ENCODE results near the gene CRAT.

The CRAT gene

GRCh38 chr9:129095170-129095667 lies 15.4 kb downstream of the CRAT start:
- in situ Hi-C loops (cut with MboI; ENCODE audit: low sequenced_read_pairs): no loop called here

- in situ Hi-C loops (cut with MboI; ENCODE audit: low sequenced_read_pairs): no loop called here
Observed at GRCh38 chr9:129094387-129095169, 16.0 kb downstream of the CRAT start.

DNA sequence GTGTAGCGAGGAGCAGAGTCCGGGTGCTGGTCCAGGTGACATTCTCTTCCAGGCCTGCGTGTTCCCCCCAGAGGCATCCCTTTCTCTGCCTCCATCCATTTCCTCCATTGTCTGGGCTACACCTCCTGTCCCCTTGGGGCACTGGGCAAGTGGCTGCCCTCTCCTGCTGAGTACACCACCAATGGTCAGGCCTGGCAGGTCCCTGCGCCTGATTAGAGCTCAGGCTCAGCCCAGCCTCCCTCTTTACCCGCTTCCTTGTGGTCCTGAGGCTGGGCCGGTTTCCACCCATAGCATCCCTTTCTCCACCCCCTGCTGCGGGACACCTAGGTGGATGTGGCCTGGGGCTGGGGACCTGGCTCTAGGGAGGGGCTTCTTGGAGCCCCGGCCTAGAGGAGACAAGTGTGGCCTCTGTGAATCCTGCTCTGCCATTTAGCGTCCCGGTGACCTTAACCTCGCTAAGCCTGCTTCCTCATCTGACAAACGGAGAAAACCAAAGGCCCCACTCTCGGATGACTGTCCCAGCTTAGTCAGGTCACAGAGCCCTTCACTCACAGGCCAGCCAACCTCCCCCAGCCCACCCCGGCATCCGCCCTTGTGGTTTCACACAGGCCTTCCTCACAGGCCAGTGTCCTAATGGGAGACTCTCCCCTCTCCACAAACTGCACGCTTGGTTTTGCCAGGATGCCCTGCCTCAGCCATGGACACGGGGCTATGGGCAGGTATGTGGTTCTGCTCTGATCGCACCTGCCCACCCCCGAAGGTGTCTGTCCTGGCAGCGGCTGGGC lies 16.8 kb downstream of the CRAT start:
- in situ Hi-C loops (cut with MboI; ENCODE audit: low sequenced_read_pairs): no loop called here

DNA sequence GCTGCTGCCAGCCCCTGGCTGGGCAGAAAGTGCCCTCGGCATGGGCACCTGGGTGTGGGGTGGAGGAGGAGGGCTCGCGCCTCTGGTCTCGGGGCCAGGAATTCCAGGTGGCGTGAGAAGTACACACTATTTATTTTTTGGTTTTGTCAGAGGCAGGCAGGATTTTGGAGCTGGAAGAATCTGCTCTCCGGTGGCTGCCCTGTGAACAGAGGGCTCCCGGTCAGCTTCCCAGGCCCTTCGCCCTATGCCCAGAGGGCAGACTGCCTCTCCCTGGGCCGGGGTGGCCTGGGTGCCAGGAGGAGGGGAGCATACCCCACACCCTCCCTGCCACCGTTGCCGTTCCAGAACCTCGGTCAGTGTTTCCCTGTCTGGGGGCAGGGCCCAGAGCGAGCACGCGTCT lies 21.3 kb downstream of the CRAT start:
- in situ Hi-C loops (cut with MboI; ENCODE audit: low sequenced_read_pairs): no loop called here

GRCh38 chr9:129084087-129084486 lies 26.5 kb downstream of the CRAT start:
- in situ Hi-C loops (cut with MboI; ENCODE audit: low sequenced_read_pairs): no loop called here

DNA sequence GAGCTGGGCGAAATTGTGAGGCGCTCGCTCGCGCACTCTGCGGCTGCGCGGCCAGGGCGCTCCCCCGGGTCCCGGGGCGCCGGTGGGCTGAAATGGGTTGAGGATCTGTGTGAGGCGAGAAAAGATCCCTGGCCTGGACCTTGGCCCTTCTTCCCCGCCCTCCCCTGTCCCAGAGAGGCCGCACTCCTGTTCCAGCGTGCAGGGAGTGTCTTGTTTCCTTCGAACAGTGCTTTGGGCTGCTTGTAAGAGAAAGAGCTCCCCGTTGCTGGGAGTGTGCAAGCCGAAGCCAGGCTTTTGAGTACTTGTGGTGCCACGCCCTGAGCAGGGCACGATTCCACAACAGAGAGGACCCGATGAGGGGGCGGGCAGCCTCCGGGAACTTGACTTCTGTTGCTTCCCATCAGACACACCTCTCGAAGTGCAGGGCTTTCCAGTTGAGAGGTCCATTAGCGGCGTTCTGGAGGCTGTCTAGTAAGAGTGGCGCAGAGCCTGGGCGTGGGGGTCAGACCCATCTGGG lies 29.1 kb downstream of the CRAT start:
- in situ Hi-C loops (cut with MboI; ENCODE audit: low sequenced_read_pairs): no loop called here

GRCh38 chr9:129080601-129081387 lies 29.8 kb downstream of the CRAT start, which contains the start of gene DOLPP1:
TSS of gene DOLPP1 (plus strand) at chr9:129081111. CDS start at chr9:129081132, 21 bp downstream.
- in situ Hi-C loops (cut with MboI; ENCODE audit: low sequenced_read_pairs): no loop called here

DNA sequence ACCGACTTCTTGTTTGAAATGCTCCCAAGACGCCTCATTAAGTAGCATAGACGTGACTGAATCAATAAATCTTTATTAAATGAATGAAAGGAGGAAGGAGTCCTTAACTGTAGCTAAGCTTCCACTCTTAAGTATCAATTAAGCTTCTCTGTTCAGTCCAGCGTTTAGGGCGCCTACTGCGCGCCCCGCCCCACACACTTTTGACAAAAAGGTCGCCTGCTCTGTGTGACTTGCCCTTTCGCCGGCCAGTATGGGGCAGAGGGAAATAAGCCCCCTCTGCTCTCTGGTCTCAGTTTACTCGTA lies 30.3 kb downstream of the CRAT start:
- in situ Hi-C loops (cut with MboI; ENCODE audit: low sequenced_read_pairs): no loop called here

GRCh38 chr9:129079829-129080228 lies 30.8 kb downstream of the CRAT start:
- in situ Hi-C loops (cut with MboI; ENCODE audit: low sequenced_read_pairs): no loop called here

GRCh38 chr9:129078691-129079503 lies 31.7 kb downstream of the CRAT start:
- in situ Hi-C loops (cut with MboI; ENCODE audit: low sequenced_read_pairs): no loop called here

DNA sequence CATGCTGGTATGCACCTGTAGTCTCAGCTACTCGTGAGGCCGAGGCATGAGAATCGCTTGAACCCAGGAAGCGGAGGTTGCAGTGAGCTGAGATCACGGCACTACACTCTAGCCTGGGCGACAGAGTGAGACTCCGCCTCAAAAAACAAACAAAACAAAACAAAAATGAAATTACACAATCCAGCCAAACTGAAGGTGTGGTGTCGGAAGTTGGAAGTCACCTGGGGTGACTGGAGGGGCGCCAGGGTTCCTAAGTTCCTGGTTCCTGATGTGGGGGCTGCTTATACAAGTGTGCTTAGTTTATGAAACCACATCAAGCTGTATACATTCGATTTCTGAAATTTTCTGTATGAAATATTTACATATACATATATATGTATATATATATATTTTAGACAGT lies 33.4 kb downstream of the CRAT start:
- in situ Hi-C loops (cut with MboI; ENCODE audit: low sequenced_read_pairs): no loop called here

DNA sequence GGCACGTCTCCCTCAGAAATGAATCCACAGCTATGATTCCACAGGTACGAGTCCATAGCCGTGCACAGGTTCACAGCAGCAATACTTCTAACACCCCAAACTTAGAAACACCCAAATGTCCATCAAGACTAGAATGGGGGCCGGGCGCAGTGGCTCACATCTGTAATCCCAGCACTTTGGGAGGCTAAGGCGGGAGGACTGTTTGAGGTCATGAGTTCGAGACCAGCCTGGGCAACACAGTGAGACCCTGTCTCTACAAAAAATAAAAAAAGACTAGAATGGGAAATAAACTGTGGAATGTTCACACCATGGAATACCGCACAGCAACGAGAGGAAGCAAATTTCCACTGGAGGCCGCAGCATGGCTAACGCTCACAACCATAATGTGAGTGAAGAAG lies 34.0 kb downstream of the CRAT start:
- in situ Hi-C loops (cut with MboI; ENCODE audit: low sequenced_read_pairs): no loop called here

- in situ Hi-C loops (cut with MboI; ENCODE audit: low sequenced_read_pairs): no loop called here
Observed at GRCh38 chr9:129075996-129076639, 34.5 kb downstream of the CRAT start.

GRCh38 chr9:129074106-129074505 lies 36.5 kb downstream of the CRAT start:
- in situ Hi-C loops (cut with MboI; ENCODE audit: low sequenced_read_pairs): no loop called here

- in situ Hi-C loops (cut with MboI; ENCODE audit: low sequenced_read_pairs): no loop called here
Observed at GRCh38 chr9:129073404-129073803, 37.2 kb downstream of the CRAT start.

DNA sequence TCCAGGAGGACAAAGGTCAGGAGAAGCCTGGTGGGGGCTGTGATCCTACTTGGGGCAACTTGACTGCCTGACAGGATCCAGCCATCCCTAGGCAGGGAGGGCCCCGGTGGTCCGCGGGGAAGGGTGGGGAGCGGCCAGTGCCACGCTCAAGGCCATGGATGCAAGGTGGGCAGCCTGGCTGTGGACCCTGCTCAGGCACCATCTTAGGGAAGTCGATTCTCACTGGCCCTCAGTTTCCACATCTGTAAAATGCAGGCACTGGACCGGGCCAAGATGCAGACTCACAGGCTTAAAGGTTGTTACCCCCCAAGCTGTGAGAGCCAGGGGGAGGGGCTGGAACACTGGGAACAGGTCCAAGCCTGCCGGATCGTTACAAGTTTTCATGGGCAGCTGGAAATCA lies 38.4 kb downstream of the CRAT start:
- in situ Hi-C loops (cut with MboI; ENCODE audit: low sequenced_read_pairs): no loop called here

GRCh38 chr9:129071526-129072126 lies 39.0 kb downstream of the CRAT start:
- in situ Hi-C loops (cut with MboI; ENCODE audit: low sequenced_read_pairs): no loop called here

GRCh38 chr9:129070696-129071525 lies 39.7 kb downstream of the CRAT start:
- in situ Hi-C loops (cut with MboI; ENCODE audit: low sequenced_read_pairs): no loop called here

Measured in HL-60/S4 treated with phorbol 12-myristate 13-acetate at 8.2 ng/mL for 4 days and 3 days (cell line).